ENCODE measurements around the gene UBE2H. TPM values are rescaled to one million over a fixed set of nuclear protein-coding genes. Genes with fewer than 3 reads are reported as not detected.

The UBE2H gene
- total and polyA plus RNA-seq, 10 of the 15 experiments (the other 5 are each of a cell fraction or from before 2014, with no cell fraction given), result 15.6 to 75.5 (median 32.8) TPM

- Histone ChIP-seq H3K9ac (ENCODE audit: control insufficient read depth, insufficient read depth, low read length) (no peak overlapping the region), H3K27me3 (replicated peaks in 1 of 2; ENCODE audit: control insufficient read depth in 2 of 2, insufficient read depth in 2 of 2, low read length in 1 of 2) (no peaks in the 10 kb centered on the region), H4K20me1 (ENCODE audit: control insufficient read depth, insufficient read depth) (no peaks in the 10 kb centered on the region), H3K4me2 (ENCODE audit: control insufficient read depth, insufficient read depth) (no peak overlapping the region), H3K4me1 (ENCODE audit: control insufficient read depth, insufficient read depth, low read length) (peaks cover 23% of the 10 kb centered on the region), H3K27ac (ENCODE audit: control insufficient read depth, insufficient read depth) (no peak overlapping the region), H3K9me3 (replicated peaks; ENCODE audit: control insufficient read depth, insufficient read depth, low read length) (no peaks in the 10 kb centered on the region), H2AFZ (ENCODE audit: control insufficient read depth, low read depth, low read length) (no peak overlapping the region), H3K79me2 (ENCODE audit: control insufficient read depth, insufficient read depth, low read length) (peaks cover 6% of the 10 kb centered on the region), H3K36me3 (ENCODE audit: control insufficient read depth in 2 of 2, insufficient read depth in 2 of 2, low read length in 1 of 2) (peaks cover 0 to 3% of the 10 kb centered on the region in 2 experiments; a peak in 3 of 4 replicates), H3K4me3 (no peak overlapping the region)
- SMC1A ChIA-PET (ENCODE audit: uncharacterized antibody, unreplicated experiment), result interaction anchor here (0.7 to 1.5 kb wide), 5 partner anchors 11 to 96 kb away, joined by 3 to 4 read pairs (median 3); no protein-coding TSS in a partner anchor
- CTCF ChIA-PET, result interaction anchor here (1.1 to 1.2 kb wide), 4 partner anchors 13 to 155 kb away, joined by 3 to 6 read pairs (median 4); no protein-coding TSS in a partner anchor
- no peak for ATAC-seq
- in situ Hi-C loops (cut with MboI) (no loop called here), intact Hi-C loops (cut with micrococcal nuclease; ENCODE audit: unreplicated experiment) (no loop called here)
- no peak for FAIRE-seq
- TF ChIP-seq MYB (IDR thresholded peaks at IDR 0.05; ENCODE audit: borderline replicate concordance, low read depth, low read length) (no peak), POLR2A (IDR thresholded peaks at IDR 0.05; ENCODE audit: low read depth, low read length) (no peak), MEF2B (IDR thresholded peaks at IDR 0.05; ENCODE audit: partially characterized antibody, poor library complexity, severe bottlenecking) (no peak), DPF2 (IDR thresholded peaks at IDR 0.05) (no peak), IRF4 (IDR thresholded peaks at IDR 0.05; ENCODE audit: low read depth, low read length) (no peak), MLLT1 (IDR thresholded peaks at IDR 0.05) (no peak), IKZF1 (conservative IDR thresholded peaks at IDR 0.05) (no peak)
- RAD21 ChIA-PET (ENCODE audit: unreplicated experiment), result interaction anchor here (1.1 to 1.8 kb wide), 2 partner anchors 77 to 155 kb away, joined by 6 to 8 read pairs; no protein-coding TSS in a partner anchor
- POLR2A ChIA-PET, result interaction anchor here (0.5 to 1.3 kb wide), 3 partner anchors 31 to 95 kb away, joined by 3 to 4 read pairs (median 4); no protein-coding TSS in a partner anchor
- 98% methylated on average over 5 of the region's 5 CpGs for WGBS (ENCODE audit: insufficient coverage, insufficient replicate concordance, low lambda C conversion rate, missing lambda C conversion rate)
- DNase-seq (ENCODE audit: low read depth, low spot score), result no peak
- no TSS peak for BruUV-seq (replicated peaks)
These were observed 96.6 kb downstream of the UBE2H start for GRCh38 chr7:129855935-129856717.

Data from GM12878 (cell line).